Measurements from ENCODE around the gene TEX54. TPM values are rescaled to one million over a fixed set of nuclear protein-coding genes. Genes with fewer than 3 reads are reported as not detected.

Gene TEX54
- total and polyA plus RNA-seq, 2 of the 4 experiments (the other 2 are of a cell fraction): not detected

- TF ChIP-seq MAZ (IDR thresholded peaks at IDR 0.05; ENCODE audit: borderline replicate concordance, low read depth, low read length) (peak; percentile 24; the same call in 1 of the 2 replicates), CEBPB (IDR thresholded peaks at IDR 0.05; ENCODE audit: low read depth, low read length) (no peak), POLR2A (IDR thresholded peaks at IDR 0.05; ENCODE audit: low read depth, low read length) (peak; percentile 97), BHLHE40 (IDR thresholded peaks at IDR 0.05; ENCODE audit: low read depth, low read length) (no peak)
Observed at GRCh38 chr11:62880803-62881578, 48.4 kb upstream of the TEX54 start, which contains the start of gene SLC3A2 (continued).

- H3K4ac ChIP-seq (ENCODE audit: low read depth, low read length): peak overlapping the region; percentile 92
- H3K9me1 ChIP-seq (ENCODE audit: insufficient read depth, low read length): peaks cover 9% of the 10 kb centered on the region; the same call in 1 of the 2 replicates
- no peaks in the 10 kb centered on the region for H3K9me3 ChIP-seq (ENCODE audit: control insufficient read depth, insufficient read depth, low read length)
- TF ChIP-seq BHLHE40 (IDR thresholded peaks at IDR 0.05; ENCODE audit: low read depth, low read length) (peak; percentile 45; the same call in 1 of the 2 replicates), USF2 (IDR thresholded peaks at IDR 0.05; ENCODE audit: low read depth, low read length) (no peak)
- peak overlapping the region; percentile 87 for H2AK9ac ChIP-seq (replicated peaks; ENCODE audit: low read depth, low read length, poor library complexity)
- peak; percentile 54 for ATAC-seq (ENCODE audit: low read depth)
- H4K20me1 ChIP-seq (ENCODE audit: insufficient read depth, low read length): peaks cover 35% of the 10 kb centered on the region
- H2BK20ac ChIP-seq (ENCODE audit: low read depth, low read length): peak overlapping the region; percentile 87; the same call in 1 of the 2 replicates
- CTCF ChIA-PET: interaction anchor here (1.7 to 1.9 kb wide), 3 partner anchors 17 to 94 kb away, joined by 6 to 7 read pairs (median 7); no protein-coding TSS in a partner anchor
- DNase-seq: peak; percentile 88
- peaks cover 32% of the 10 kb centered on the region for H3K36me3 ChIP-seq (ENCODE audit: control insufficient read depth, insufficient read depth, low read length)
- no peaks in the 10 kb centered on the region for H3K27me3 ChIP-seq (ENCODE audit: control insufficient read depth, insufficient read depth, low read length)
- H4K5ac ChIP-seq (ENCODE audit: low read depth, low read length): peak overlapping the region; percentile 38
- peak overlapping the region; percentile 92 for H3K4me3 ChIP-seq (ENCODE audit: insufficient read depth, low read depth, low read length)
- peaks cover 16 to 53% of the 10 kb centered on the region in 2 experiments; a peak in 3 of 4 replicates for H3K79me1 ChIP-seq (ENCODE audit: low read depth in 1 of 2, low read length in 2 of 2)
- intact Hi-C loops (cut with micrococcal nuclease): loop anchor here (5.0 kb wide), 1 partner anchor 93 kb away; the partner anchor contains the start of gene TMEM179B
- peak overlapping the region; percentile 86 for H4K91ac ChIP-seq (ENCODE audit: insufficient read depth, low read depth, low read length)
- peak overlapping the region; percentile 94 for H3K14ac ChIP-seq (replicated peaks; ENCODE audit: low read depth, low read length)
- in situ Hi-C loops (cut with MboI; ENCODE audit: low sequenced_read_pairs): loop anchor here (25.0 kb wide), 1 partner anchor 782 kb away; the partner anchor contains the start of gene ATL3
- peak overlapping the region; percentile 69 for H3K9ac ChIP-seq (ENCODE audit: low read depth, low read length)
- peak overlapping the region; percentile 98 for H3K27ac ChIP-seq (ENCODE audit: insufficient read depth, low read length)
- H4K8ac ChIP-seq (ENCODE audit: low read depth in 2 of 2, low read length in 2 of 2): peak overlapping the region; percentile 83 to 100
- BruUV-seq (replicated peaks): no TSS peak
- dilution Hi-C loops (cut with HindIII; ENCODE audit: low sequenced_read_pairs, unreplicated experiment): no loop called here
- H2BK5ac ChIP-seq (ENCODE audit: low read depth, low read length, poor library complexity, severe bottlenecking): peak overlapping the region; percentile 85
- WGBS, 2 experiments (ENCODE audit: extremely low coverage in 2 of 2, insufficient read length in 1 of 2): 2% methylated on average over 9 of the region's 16 CpGs; no CpG with 5 or more reads in 1 of the 2 experiments
- peak overlapping the region; percentile 79 for H2AFZ ChIP-seq (replicated peaks; ENCODE audit: low read length, poor library complexity)
- peak overlapping the region; percentile 57 for H2AK5ac ChIP-seq (ENCODE audit: low read depth, low read length)
- H2BK120ac ChIP-seq (ENCODE audit: low read depth, low read length): peak overlapping the region; percentile 94
- peak overlapping the region; percentile 92 for H3K23ac ChIP-seq (ENCODE audit: low read depth, low read length)
- POLR2A ChIA-PET (ENCODE audit: unreplicated experiment): no interaction called here
- H2BK15ac ChIP-seq (ENCODE audit: low read depth, low read length): peak overlapping the region; percentile 88; the same call in 2 of the 3 replicates
- peak overlapping the region; percentile 70 for H3K18ac ChIP-seq (ENCODE audit: low read depth, low read length)
- peak overlapping the region; percentile 86 for H3K4me2 ChIP-seq (ENCODE audit: low read depth, low read length)
- peaks cover 22% of the 10 kb centered on the region for H3K4me1 ChIP-seq (ENCODE audit: control insufficient read depth, insufficient read depth, low read length)
- H3K56ac ChIP-seq (ENCODE audit: extremely low read depth, insufficient read depth, low read length): peak overlapping the region; percentile 85
Observed at GRCh38 chr11:62880231-62880802, 47.7 kb upstream of the TEX54 start.
